ENCODE measurements around the gene SUGT1. TPM values are rescaled to one million over a fixed set of nuclear protein-coding genes. Genes with fewer than 3 reads are reported as not detected.

Gene SUGT1
- total and polyA plus RNA-seq, 2 donors (not counting 3 experiments of a cell fraction or from before 2014, with no cell fraction given) = 21.7 to 78.8 TPM

DNA sequence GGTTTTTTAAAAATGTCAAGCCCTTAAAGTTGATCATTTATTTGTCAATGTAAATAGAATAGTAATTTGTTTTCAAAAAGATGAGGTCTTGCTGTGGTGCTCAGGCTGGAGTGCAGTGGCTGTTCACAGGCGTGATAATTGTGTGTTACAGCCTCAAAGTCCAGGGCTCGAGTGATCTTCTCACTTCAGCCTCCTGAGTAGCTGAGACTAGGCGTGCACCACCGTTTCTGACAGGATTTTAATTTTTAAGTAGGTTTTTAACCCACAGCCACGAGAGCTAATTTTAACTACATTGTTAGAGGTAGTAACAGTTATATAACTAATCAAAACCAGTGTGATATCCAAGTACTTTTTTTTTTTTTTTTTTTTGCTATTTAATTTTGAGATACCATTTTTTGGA is 43.9 kb downstream of the SUGT1 start:
- dilution Hi-C loops (cut with MboI; ENCODE audit: extremely low pct_ligation_motif_present, low sequenced_read_pairs) (no loop called here), intact Hi-C loops (cut with micrococcal nuclease) (no loop called here)
- Histone ChIP-seq H2AFZ (ENCODE audit: low read depth, low read length) (no peak overlapping the region), H3K27ac (ENCODE audit: insufficient read depth, low read depth, low read length) (no peak overlapping the region), H3K9me1 (replicated peaks; ENCODE audit: control insufficient read depth, extremely low read depth, insufficient read depth, low read length) (no peaks in the 10 kb centered on the region), H3K9ac (replicated peaks; ENCODE audit: extremely low read depth, insufficient read depth, low read length) (no peak overlapping the region), H3K27me3 (ENCODE audit: control insufficient read depth in 2 of 2, insufficient read depth in 2 of 2, low read length in 2 of 2) (no peaks in the 10 kb centered on the region), H3K4me2 (ENCODE audit: insufficient read depth, low read length) (no peak overlapping the region), H3K4me3 (replicated peaks in 1 of 3; ENCODE audit: insufficient read depth in 1 of 3, low read depth in 1 of 3, low read length in 3 of 3) (no peak overlapping the region), H3K36me3 (ENCODE audit: control insufficient read depth in 2 of 2, extremely low read depth in 1 of 2, insufficient read depth in 2 of 2, low read length in 2 of 2) (peaks cover 2 to 4% of the 10 kb centered on the region in 2 experiments), H4K20me1 (replicated peaks; ENCODE audit: control insufficient read depth, extremely low read depth, insufficient read depth, low read length) (no peaks in the 10 kb centered on the region), H3K79me2 (ENCODE audit: control insufficient read depth, insufficient read depth, low read length) (no peaks in the 10 kb centered on the region), H3K9me3 (replicated peaks; ENCODE audit: control insufficient read depth, insufficient read depth, low read length) (no peaks in the 10 kb centered on the region), H3K4me1 (ENCODE audit: control insufficient read depth, extremely low read depth, insufficient read depth, low read length) (peaks cover 1% of the 10 kb centered on the region)
- TF ChIP-seq EZH2 (IDR thresholded peaks at IDR 0.05; ENCODE audit: borderline replicate concordance, low read depth, low read length, severe bottlenecking) = no peak
- TF ChIP-seq MYC (IDR thresholded peaks at IDR 0.05; ENCODE audit: low read depth, low read length) = no peak
- TF ChIP-seq JUN (IDR thresholded peaks at IDR 0.05; ENCODE audit: borderline replicate concordance, insufficient read depth, insufficient read length, low read depth) = no peak
- TF ChIP-seq GATA2 (IDR thresholded peaks at IDR 0.05; ENCODE audit: insufficient read depth, insufficient read length, low read depth, low read length) = no peak
- TF ChIP-seq POLR2A (IDR thresholded peaks at IDR 0.05; ENCODE audit: low read depth, low read length) = no peak
- TF ChIP-seq, protein P1, sequence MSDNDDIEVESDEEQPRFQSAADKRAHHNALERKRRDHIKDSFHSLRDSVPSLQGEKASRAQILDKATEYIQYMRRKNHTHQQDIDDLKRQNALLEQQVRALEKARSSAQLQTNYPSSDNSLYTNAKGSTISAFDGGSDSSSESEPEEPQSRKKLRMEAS (IDR thresholded peaks at IDR 0.05; ENCODE audit: insufficient read depth, insufficient read length) = no peak
- no peak for TF ChIP-seq FOS (IDR thresholded peaks at IDR 0.05; ENCODE audit: borderline replicate concordance, insufficient read depth, low read length)
- TF ChIP-seq POLR2AphosphoS5 (IDR thresholded peaks at IDR 0.05; ENCODE audit: insufficient read depth, low read depth, low read length) = no peak
- TF ChIP-seq, protein P2, sequence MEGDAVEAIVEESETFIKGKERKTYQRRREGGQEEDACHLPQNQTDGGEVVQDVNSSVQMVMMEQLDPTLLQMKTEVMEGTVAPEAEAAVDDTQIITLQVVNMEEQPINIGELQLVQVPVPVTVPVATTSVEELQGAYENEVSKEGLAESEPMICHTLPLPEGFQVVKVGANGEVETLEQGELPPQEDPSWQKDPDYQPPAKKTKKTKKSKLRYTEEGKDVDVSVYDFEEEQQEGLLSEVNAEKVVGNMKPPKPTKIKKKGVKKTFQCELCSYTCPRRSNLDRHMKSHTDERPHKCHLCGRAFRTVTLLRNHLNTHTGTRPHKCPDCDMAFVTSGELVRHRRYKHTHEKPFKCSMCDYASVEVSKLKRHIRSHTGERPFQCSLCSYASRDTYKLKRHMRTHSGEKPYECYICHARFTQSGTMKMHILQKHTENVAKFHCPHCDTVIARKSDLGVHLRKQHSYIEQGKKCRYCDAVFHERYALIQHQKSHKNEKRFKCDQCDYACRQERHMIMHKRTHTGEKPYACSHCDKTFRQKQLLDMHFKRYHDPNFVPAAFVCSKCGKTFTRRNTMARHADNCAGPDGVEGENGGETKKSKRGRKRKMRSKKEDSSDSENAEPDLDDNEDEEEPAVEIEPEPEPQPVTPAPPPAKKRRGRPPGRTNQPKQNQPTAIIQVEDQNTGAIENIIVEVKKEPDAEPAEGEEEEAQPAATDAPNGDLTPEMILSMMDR (IDR thresholded peaks at IDR 0.05; ENCODE audit: extremely low read depth in 1 of 2, insufficient read depth in 1 of 2, low read depth in 1 of 2, low read length in 2 of 2) = no peak
- ChIA-PET POLR2A (no interaction called here), CTCF (interaction anchor here (1.0 kb wide), 1 partner anchor 44 kb away, joined by 3 read pairs; the partner anchor contains the start of gene SUGT1)
- no TSS peak for BruUV-seq (replicated peaks)
- DNase-seq (ENCODE audit: low read depth, low spot score) = no peak
- FAIRE-seq = no peak

Data from endothelial cell of umbilical vein (primary cell).